Measurements from ENCODE around the gene DENND4A. TPM values are rescaled to one million over a fixed set of nuclear protein-coding genes. Genes with fewer than 3 reads are reported as not detected.
"Not testable (repeated sequence)": the region's sequence is repeated elsewhere in the genome, so short reads cannot be mapped to it uniquely, and the experiment has no call there.

Gene DENND4A
- total and polyA plus RNA-seq, 4 donors = 7.0 to 52.8 (median 17.4) TPM

DNA sequence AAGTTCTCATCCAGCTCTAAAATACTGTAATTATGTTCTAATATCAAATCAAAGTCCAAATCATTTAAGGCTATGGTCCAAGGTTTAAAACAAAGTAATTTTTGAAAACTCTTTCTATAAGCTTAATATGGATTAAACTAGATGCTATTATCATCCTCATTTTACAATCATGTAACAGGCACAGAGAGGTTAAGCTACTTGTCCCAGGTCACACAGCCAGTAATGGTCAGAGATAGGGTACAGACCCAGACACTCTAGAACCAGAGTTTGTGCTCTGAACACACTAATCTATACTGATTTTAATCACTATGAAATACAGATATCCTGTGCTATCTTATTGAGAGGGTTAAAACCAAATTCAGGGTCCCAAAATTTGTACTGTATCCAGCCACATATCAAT, 44.8 kb downstream of the DENND4A start:
- no peak for TF ChIP-seq CTCF (IDR thresholded peaks at IDR 0.05; ENCODE audit: control extremely low read depth, extremely low read depth)
- Histone ChIP-seq H3K27me3 (ENCODE audit: control insufficient read depth in 3 of 3, insufficient read depth in 3 of 3, low read length in 2 of 3) (no peaks in the 10 kb centered on the region), H3K4me1 (ENCODE audit: control insufficient read depth in 5 of 5, insufficient read depth in 5 of 5, low read length in 5 of 5) (peaks cover 0 to 4% (median 0%) of the 10 kb centered on the region in 5 donors), H3K9ac (ENCODE audit: insufficient read depth in 1 of 2, low read length in 2 of 2) (no peak overlapping the region), H3K4me3 (no peak overlapping the region), H3K27ac (ENCODE audit: low read depth in 1 of 2, low read length in 1 of 2) (no peak overlapping the region), H3K36me3 (ENCODE audit: control insufficient read depth in 4 of 4, insufficient read depth in 4 of 4, low read length in 4 of 4) (peaks cover 0 to 9% (median 5%) of the 10 kb centered on the region in 4 donors), H3K9me3 (ENCODE audit: control insufficient read depth in 4 of 4, insufficient read depth in 3 of 4, low read length in 3 of 4) (no peaks in the 10 kb centered on the region)
- no peak for DNase-seq
- ATAC-seq (ENCODE audit: insufficient read depth, low FRiP score) = no peak

GRCh38 chr15:65743637-65744252, 48.3 kb downstream of the DENND4A start:
- no peak for TF ChIP-seq CTCF (IDR thresholded peaks at IDR 0.05; ENCODE audit: control extremely low read depth, extremely low read depth)
- Histone ChIP-seq H3K4me1 (ENCODE audit: control insufficient read depth in 5 of 5, insufficient read depth in 5 of 5, low read length in 5 of 5) (peaks cover 0 to 4% (median 0%) of the 10 kb centered on the region in 5 donors), H3K36me3 (ENCODE audit: control insufficient read depth in 4 of 4, insufficient read depth in 4 of 4, low read length in 4 of 4) (peaks cover 0 to 9% (median 1%) of the 10 kb centered on the region in 4 donors), H3K27me3 (ENCODE audit: control insufficient read depth in 3 of 3, insufficient read depth in 3 of 3, low read length in 2 of 3) (no peaks in the 10 kb centered on the region), H3K27ac (ENCODE audit: low read depth in 1 of 2, low read length in 1 of 2) (no peak overlapping the region), H3K4me3 (no peak overlapping the region), H3K9me3 (ENCODE audit: control insufficient read depth in 4 of 4, insufficient read depth in 3 of 4, low read length in 3 of 4) (no peaks in the 10 kb centered on the region), H3K9ac (ENCODE audit: insufficient read depth in 1 of 2, low read length in 2 of 2) (no peak overlapping the region)
- DNase-seq = no peak
- 70 to 94% methylated on average over 1 of the region's 1 CpG for WGBS, 2 donors
- no peak for ATAC-seq (ENCODE audit: insufficient read depth, low FRiP score)

- ATAC-seq (ENCODE audit: insufficient read depth, low FRiP score) (no peak), DNase-seq (no peak)
- Histone ChIP-seq H3K9me3 (ENCODE audit: control insufficient read depth in 4 of 4, insufficient read depth in 3 of 4, low read length in 3 of 4) (no peaks in the 10 kb centered on the region), H3K27me3 (ENCODE audit: control insufficient read depth in 3 of 3, insufficient read depth in 3 of 3, low read length in 2 of 3) (no peaks in the 10 kb centered on the region), H3K36me3 (ENCODE audit: control insufficient read depth in 4 of 4, insufficient read depth in 4 of 4, low read length in 4 of 4) (peaks cover 0 to 9% (median 8%) of the 10 kb centered on the region in 4 donors), H3K9ac (ENCODE audit: insufficient read depth in 1 of 2, low read length in 2 of 2) (no peak overlapping the region), H3K27ac (ENCODE audit: low read depth in 1 of 2, low read length in 1 of 2) (no peak overlapping the region), H3K4me3 (no peak overlapping the region), H3K4me1 (ENCODE audit: control insufficient read depth in 5 of 5, insufficient read depth in 5 of 5, low read length in 5 of 5) (peaks cover 0 to 4% (median 0%) of the 10 kb centered on the region in 5 donors)
- TF ChIP-seq CTCF (IDR thresholded peaks at IDR 0.05; ENCODE audit: control extremely low read depth, extremely low read depth) = no peak
- 88 to 95% methylated on average over 5 of the region's 5 CpGs for WGBS, 2 donors
Measured at GRCh38 chr15:65740148-65740547, 51.9 kb downstream of the DENND4A start.

GRCh38 chr15:65738649-65739048, 53.4 kb downstream of the DENND4A start:
- Histone ChIP-seq H3K27me3 (ENCODE audit: control insufficient read depth in 3 of 3, insufficient read depth in 3 of 3, low read length in 2 of 3) (no peaks in the 10 kb centered on the region), H3K9me3 (ENCODE audit: control insufficient read depth in 4 of 4, insufficient read depth in 3 of 4, low read length in 3 of 4) (no peaks in the 10 kb centered on the region), H3K27ac (ENCODE audit: low read depth in 1 of 2, low read length in 1 of 2) (no peak overlapping the region), H3K4me1 (ENCODE audit: control insufficient read depth in 5 of 5, insufficient read depth in 5 of 5, low read length in 5 of 5) (peaks cover 0 to 4% (median 0%) of the 10 kb centered on the region in 5 donors), H3K4me3 (no peak overlapping the region), H3K9ac (ENCODE audit: insufficient read depth in 1 of 2, low read length in 2 of 2) (no peak overlapping the region), H3K36me3 (ENCODE audit: control insufficient read depth in 4 of 4, insufficient read depth in 4 of 4, low read length in 4 of 4) (peaks cover 4 to 16% (median 10%) of the 10 kb centered on the region in 4 donors)
- ATAC-seq (ENCODE audit: insufficient read depth, low FRiP score) (no peak), DNase-seq (no peak)
- TF ChIP-seq CTCF (IDR thresholded peaks at IDR 0.05; ENCODE audit: control extremely low read depth, extremely low read depth) = no peak
- 43 to 76% methylated on average over 1 of the region's 1 CpG for WGBS, 2 donors

GRCh38 chr15:65733599-65733998, 58.5 kb downstream of the DENND4A start:
- not testable (repeated sequence) for H3K4me3 ChIP-seq; H3K27me3 ChIP-seq (ENCODE audit: control insufficient read depth in 3 of 3, insufficient read depth in 3 of 3, low read length in 2 of 3); DNase-seq; H3K9me3 ChIP-seq (ENCODE audit: control insufficient read depth in 4 of 4, insufficient read depth in 3 of 4, low read length in 3 of 4); H3K27ac ChIP-seq (ENCODE audit: low read depth in 1 of 2, low read length in 1 of 2); H3K9ac ChIP-seq (ENCODE audit: insufficient read depth in 1 of 2, low read length in 2 of 2); ATAC-seq (ENCODE audit: insufficient read depth, low FRiP score)
- Histone ChIP-seq H3K36me3 (ENCODE audit: control insufficient read depth in 4 of 4, insufficient read depth in 4 of 4, low read length in 4 of 4) (peaks cover 7 to 15% (median 11%) of the 10 kb centered on the region in 4 donors), H3K4me1 (ENCODE audit: control insufficient read depth in 5 of 5, insufficient read depth in 5 of 5, low read length in 5 of 5) (peaks cover 0 to 11% (median 0%) of the 10 kb centered on the region in 5 donors)
- 68 to 79% methylated on average over 4 of the region's 4 CpGs for WGBS, 2 donors

Measured in lung (tissue), 12 donors.